HL-60 (cell line): Measurements from ENCODE around the gene LRRIQ4.

Experiments used
- DNase-seq, 2 experiments: peaks; one replicate each; pipeline ENCODE4 v3.0.0-alpha.2; 2010 to 2020; ENCODE audit warnings: low read depth in 1 of 2, low spot score in 1 of 2
- H3K27ac ChIP-seq: fragments of 250-450 bp; sonication (Bioruptor Pico); replicated peaks from 2 replicates; pipeline ENCODE4 v1.5.1; 2020; ENCODE audit warnings: mild to moderate bottlenecking, moderate library complexity
- H3K27me3 ChIP-seq: fragments of 250-450 bp; sonication (Bioruptor Pico); 2 replicates; pipeline ENCODE4 v1.5.1; 2021; ENCODE audit warnings: mild to moderate bottlenecking, moderate library complexity; ENCODE audit not compliant: insufficient read depth, poor library complexity, severe bottlenecking
- H3K4me3 ChIP-seq: replicated peaks from 2 replicates; pipeline ENCODE4 v1.5.1; 2011; ENCODE audit warnings: mild to moderate bottlenecking, control low read depth, low read length; ENCODE audit not compliant: insufficient read depth
- GABPA ChIP-seq: IDR thresholded peaks from 2 replicates; pipeline ENCODE4 v1.6.1; 2012; ENCODE audit warnings: low read depth
- POLR2AphosphoS5 ChIP-seq: IDR thresholded peaks from 2 replicates; pipeline ENCODE4 v1.6.1; 2012; ENCODE audit warnings: low read depth
- REST ChIP-seq: IDR thresholded peaks from 2 replicates; pipeline ENCODE4 v1.6.1; 2012; ENCODE audit warnings: low read depth; ENCODE audit not compliant: insufficient replicate concordance
- SPI1 ChIP-seq: IDR thresholded peaks from 2 replicates; pipeline ENCODE4 v1.6.1; 2012; ENCODE audit warnings: low read depth, mild to moderate bottlenecking, borderline replicate concordance
- TF ChIP-seq, protein P1 (sequence below): IDR thresholded peaks from one replicate; pipeline ENCODE4 v1.5.1; 2011; ENCODE audit warnings: low read length, control low read depth, inconsistent platforms; ENCODE audit not compliant: insufficient read depth

Gene LRRIQ4

GRCh38 chr3:169790219-169790618, 22.5 kb upstream of the LRRIQ4 start:
- no peak for DNase-seq
- H3K4me3 ChIP-seq: no peak overlapping the region
- no peak overlapping the region for H3K27ac ChIP-seq
- TF ChIP-seq GABPA (no peak), SPI1 (no peak), POLR2AphosphoS5 (no peak)
- TF ChIP-seq, protein P1, sequence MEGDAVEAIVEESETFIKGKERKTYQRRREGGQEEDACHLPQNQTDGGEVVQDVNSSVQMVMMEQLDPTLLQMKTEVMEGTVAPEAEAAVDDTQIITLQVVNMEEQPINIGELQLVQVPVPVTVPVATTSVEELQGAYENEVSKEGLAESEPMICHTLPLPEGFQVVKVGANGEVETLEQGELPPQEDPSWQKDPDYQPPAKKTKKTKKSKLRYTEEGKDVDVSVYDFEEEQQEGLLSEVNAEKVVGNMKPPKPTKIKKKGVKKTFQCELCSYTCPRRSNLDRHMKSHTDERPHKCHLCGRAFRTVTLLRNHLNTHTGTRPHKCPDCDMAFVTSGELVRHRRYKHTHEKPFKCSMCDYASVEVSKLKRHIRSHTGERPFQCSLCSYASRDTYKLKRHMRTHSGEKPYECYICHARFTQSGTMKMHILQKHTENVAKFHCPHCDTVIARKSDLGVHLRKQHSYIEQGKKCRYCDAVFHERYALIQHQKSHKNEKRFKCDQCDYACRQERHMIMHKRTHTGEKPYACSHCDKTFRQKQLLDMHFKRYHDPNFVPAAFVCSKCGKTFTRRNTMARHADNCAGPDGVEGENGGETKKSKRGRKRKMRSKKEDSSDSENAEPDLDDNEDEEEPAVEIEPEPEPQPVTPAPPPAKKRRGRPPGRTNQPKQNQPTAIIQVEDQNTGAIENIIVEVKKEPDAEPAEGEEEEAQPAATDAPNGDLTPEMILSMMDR: no peak
- H3K27me3 ChIP-seq: no peaks in the 10 kb centered on the region

GRCh38 chr3:169790687-169791429, 21.8 kb upstream of the LRRIQ4 start:
- TF ChIP-seq, protein P1: no peak
- peak; percentile 44; the same call in 1 of the 2 replicates for TF ChIP-seq POLR2AphosphoS5
- no peaks in the 10 kb centered on the region for H3K27me3 ChIP-seq
- H3K4me3 ChIP-seq: no peak overlapping the region
- DNase-seq: no peak
- no peak overlapping the region for H3K27ac ChIP-seq

GRCh38 chr3:169792359-169792758, 20.3 kb upstream of the LRRIQ4 start:
- TF ChIP-seq SPI1: no peak
- no peak for TF ChIP-seq POLR2AphosphoS5
- TF ChIP-seq GABPA: no peak
- no peak overlapping the region for H3K4me3 ChIP-seq
- H3K27me3 ChIP-seq: no peaks in the 10 kb centered on the region
- DNase-seq: no peak
- no peak overlapping the region for H3K27ac ChIP-seq

- no peaks in the 10 kb centered on the region for H3K27me3 ChIP-seq
- DNase-seq: no peak
- TF ChIP-seq, protein P1: no peak
- TF ChIP-seq GABPA (no peak), SPI1 (no peak), REST (no peak), POLR2AphosphoS5 (no peak)
- H3K4me3 ChIP-seq: no peak overlapping the region
- H3K27ac ChIP-seq: no peak overlapping the region
These were observed 8.0 kb upstream of the LRRIQ4 start for GRCh38 chr3:169804681-169805080.

DNA sequence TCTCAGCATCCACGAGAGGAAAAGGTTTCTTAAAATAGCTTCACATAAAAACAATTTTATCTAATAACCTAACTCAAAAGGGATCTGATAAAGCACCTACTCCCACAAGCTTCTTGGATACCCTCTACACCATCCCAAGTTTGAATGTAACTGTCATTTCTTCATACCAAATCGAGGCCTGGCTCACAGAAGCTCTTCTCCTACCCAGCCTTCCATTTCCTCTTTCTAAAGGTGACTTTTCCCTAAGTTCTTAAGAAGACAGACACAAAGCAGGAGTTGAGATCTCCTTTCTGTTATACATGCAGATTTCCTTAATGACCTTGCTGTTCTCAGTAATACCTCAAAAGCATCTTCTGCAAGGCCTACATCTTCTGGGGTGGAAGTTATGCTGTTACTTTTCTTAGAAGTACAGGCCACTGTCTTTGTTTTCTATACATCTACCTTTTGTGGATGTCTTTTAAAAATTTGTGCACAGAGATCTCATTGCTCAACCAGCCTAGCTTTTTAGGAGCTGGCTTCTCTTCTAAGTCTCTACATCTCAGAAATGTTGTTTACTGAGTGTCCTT, 3.4 kb upstream of the LRRIQ4 start:
- Histone ChIP-seq H3K27ac (peak overlapping the region; percentile 6; the same call in 1 of the 2 replicates), H3K4me3 (no peak overlapping the region), H3K27me3 (no peaks in the 10 kb centered on the region)
- TF ChIP-seq GABPA (no peak), SPI1 (peak; percentile 84), POLR2AphosphoS5 (no peak), REST (no peak)
- TF ChIP-seq, protein P1: no peak
- no peak for DNase-seq
